ENCODE data around the gene FCGR1A. TPM values are rescaled to one million over a fixed set of nuclear protein-coding genes. Genes with fewer than 3 reads are reported as not detected.
"Not testable (repeated sequence)": the region's sequence is repeated elsewhere in the genome, so short reads cannot be mapped to it uniquely, and the experiment has no call there.

Gene FCGR1A
- total and polyA plus RNA-seq, 2 experiments from 2014 or later = 0.07 to 0.52 TPM

GRCh38 chr1:149747359-149748143, 34.9 kb upstream of the FCGR1A start:
- not testable (repeated sequence) for H3K36me3 ChIP-seq (replicated peaks; ENCODE audit: insufficient read depth, low read depth); H2AFZ ChIP-seq; H3K27me3 ChIP-seq; H3K9me3 ChIP-seq (ENCODE audit: low read depth); DNase-seq (ENCODE audit: low spot score); H3K4me1 ChIP-seq (ENCODE audit: insufficient read depth); H3K27ac ChIP-seq; H3K4me3 ChIP-seq; H3K79me2 ChIP-seq; H3K9me2 ChIP-seq (replicated peaks; ENCODE audit: insufficient read depth); H4K20me1 ChIP-seq (ENCODE audit: insufficient read depth, poor library complexity, severe bottlenecking)
- peak overlapping the region; percentile 49 for H3K4me2 ChIP-seq
- WGBS (ENCODE audit: low lambda C conversion rate, missing lambda C conversion rate) = 6% methylated on average over 28 of the region's 40 CpGs
- peak; percentile 53 for TF ChIP-seq EZH2 (IDR thresholded peaks at IDR 0.05; ENCODE audit: borderline replicate concordance)

GRCh38 chr1:149748144-149748500, 34.4 kb upstream of the FCGR1A start:
- not testable (repeated sequence) for H3K4me3 ChIP-seq; H4K20me1 ChIP-seq (ENCODE audit: insufficient read depth, poor library complexity, severe bottlenecking); H3K4me1 ChIP-seq (ENCODE audit: insufficient read depth); H3K27me3 ChIP-seq; H3K79me2 ChIP-seq; H3K36me3 ChIP-seq (replicated peaks; ENCODE audit: insufficient read depth, low read depth); H3K9me2 ChIP-seq (replicated peaks; ENCODE audit: insufficient read depth); H3K27ac ChIP-seq; DNase-seq (ENCODE audit: low spot score); H3K9me3 ChIP-seq (ENCODE audit: low read depth); H2AFZ ChIP-seq
- 31% methylated on average over 7 of the region's 8 CpGs for WGBS (ENCODE audit: low lambda C conversion rate, missing lambda C conversion rate)
- peak overlapping the region; percentile 49 for H3K4me2 ChIP-seq

- not testable (repeated sequence) for H3K4me1 ChIP-seq (ENCODE audit: insufficient read depth); H3K79me2 ChIP-seq; H3K9me3 ChIP-seq (ENCODE audit: low read depth); H4K20me1 ChIP-seq (ENCODE audit: insufficient read depth, poor library complexity, severe bottlenecking); H3K27me3 ChIP-seq; H3K36me3 ChIP-seq (replicated peaks; ENCODE audit: insufficient read depth, low read depth); H3K4me3 ChIP-seq; DNase-seq (ENCODE audit: low spot score); H2AFZ ChIP-seq; H3K27ac ChIP-seq; H3K4me2 ChIP-seq; H3K9me2 ChIP-seq (replicated peaks; ENCODE audit: insufficient read depth)
- 81% methylated on average over 1 of the region's 2 CpGs for WGBS (ENCODE audit: low lambda C conversion rate, missing lambda C conversion rate)
Observed at GRCh38 chr1:149750562-149750961, 31.9 kb upstream of the FCGR1A start.

GRCh38 chr1:149752186-149752585, 30.3 kb upstream of the FCGR1A start:
- 100% methylated on average over 1 of the region's 1 CpG for WGBS (ENCODE audit: low lambda C conversion rate, missing lambda C conversion rate)
- not testable (repeated sequence) for H3K9me3 ChIP-seq (ENCODE audit: low read depth); DNase-seq (ENCODE audit: low spot score); H3K4me1 ChIP-seq (ENCODE audit: insufficient read depth); H3K79me2 ChIP-seq; H3K27me3 ChIP-seq; H3K4me2 ChIP-seq; H3K9me2 ChIP-seq (replicated peaks; ENCODE audit: insufficient read depth); H4K20me1 ChIP-seq (ENCODE audit: insufficient read depth, poor library complexity, severe bottlenecking); H3K4me3 ChIP-seq; H3K27ac ChIP-seq; H3K36me3 ChIP-seq (replicated peaks; ENCODE audit: insufficient read depth, low read depth); H2AFZ ChIP-seq

- DNase-seq (ENCODE audit: low spot score); H3K27me3 ChIP-seq; H3K27ac ChIP-seq; H3K9me2 ChIP-seq (replicated peaks; ENCODE audit: insufficient read depth); H3K79me2 ChIP-seq; H3K36me3 ChIP-seq (replicated peaks; ENCODE audit: insufficient read depth, low read depth); H3K4me1 ChIP-seq (ENCODE audit: insufficient read depth); H3K4me2 ChIP-seq; H3K4me3 ChIP-seq; H3K9me3 ChIP-seq (ENCODE audit: low read depth); H2AFZ ChIP-seq; H4K20me1 ChIP-seq (ENCODE audit: insufficient read depth, poor library complexity, severe bottlenecking): not testable (repeated sequence)
- 50% methylated on average over 1 of the region's 2 CpGs for WGBS (ENCODE audit: low lambda C conversion rate, missing lambda C conversion rate)
Observed at GRCh38 chr1:149753466-149753865, 29.0 kb upstream of the FCGR1A start.

- H3K79me2 ChIP-seq; H3K4me3 ChIP-seq; H3K9me3 ChIP-seq (ENCODE audit: low read depth); H3K27me3 ChIP-seq; H2AFZ ChIP-seq; H3K27ac ChIP-seq; H3K4me2 ChIP-seq; H3K4me1 ChIP-seq (ENCODE audit: insufficient read depth); H4K20me1 ChIP-seq (ENCODE audit: insufficient read depth, poor library complexity, severe bottlenecking); H3K36me3 ChIP-seq (replicated peaks; ENCODE audit: insufficient read depth, low read depth); DNase-seq (ENCODE audit: low spot score); H3K9me2 ChIP-seq (replicated peaks; ENCODE audit: insufficient read depth): not testable (repeated sequence)
- WGBS (ENCODE audit: low lambda C conversion rate, missing lambda C conversion rate) = 63% methylated on average over 2 of the region's 2 CpGs
Observed at GRCh38 chr1:149755294-149755693, 27.2 kb upstream of the FCGR1A start.

- not testable (repeated sequence) for H3K36me3 ChIP-seq (replicated peaks; ENCODE audit: insufficient read depth, low read depth); DNase-seq (ENCODE audit: low spot score); H4K20me1 ChIP-seq (ENCODE audit: insufficient read depth, poor library complexity, severe bottlenecking); H3K9me2 ChIP-seq (replicated peaks; ENCODE audit: insufficient read depth); H3K4me1 ChIP-seq (ENCODE audit: insufficient read depth); H3K79me2 ChIP-seq; H3K9me3 ChIP-seq (ENCODE audit: low read depth); H3K4me2 ChIP-seq; H3K27ac ChIP-seq; H2AFZ ChIP-seq; H3K27me3 ChIP-seq; H3K4me3 ChIP-seq
- 79% methylated on average over 2 of the region's 2 CpGs for WGBS (ENCODE audit: low lambda C conversion rate, missing lambda C conversion rate)
Observed at GRCh38 chr1:149762294-149762693, 20.2 kb upstream of the FCGR1A start.

- H3K9me3 ChIP-seq (ENCODE audit: low read depth) = not testable (repeated sequence)
Observed at GRCh38 chr1:149764087-149764800, 18.2 kb upstream of the FCGR1A start.

GRCh38 chr1:149766241-149766640, 16.3 kb upstream of the FCGR1A start:
- H3K36me3 ChIP-seq (replicated peaks; ENCODE audit: insufficient read depth, low read depth); H3K4me2 ChIP-seq; H2AFZ ChIP-seq; H3K9me2 ChIP-seq (replicated peaks; ENCODE audit: insufficient read depth); H4K20me1 ChIP-seq (ENCODE audit: insufficient read depth, poor library complexity, severe bottlenecking); H3K4me1 ChIP-seq (ENCODE audit: insufficient read depth); H3K4me3 ChIP-seq; H3K27me3 ChIP-seq; H3K27ac ChIP-seq; DNase-seq (ENCODE audit: low spot score); H3K79me2 ChIP-seq; H3K9me3 ChIP-seq (ENCODE audit: low read depth): not testable (repeated sequence)
- WGBS (ENCODE audit: low lambda C conversion rate, missing lambda C conversion rate) = 86% methylated on average over 1 of the region's 1 CpG

More at GRCh38 chr1:149764087-149764800, 18.2 kb upstream of the FCGR1A start:
- not testable (repeated sequence) for H3K4me2 ChIP-seq; H3K79me2 ChIP-seq; H3K9me2 ChIP-seq (replicated peaks; ENCODE audit: insufficient read depth); H3K27ac ChIP-seq; DNase-seq (ENCODE audit: low spot score); H3K4me3 ChIP-seq; H2AFZ ChIP-seq; H4K20me1 ChIP-seq (ENCODE audit: insufficient read depth, poor library complexity, severe bottlenecking); H3K36me3 ChIP-seq (replicated peaks; ENCODE audit: insufficient read depth, low read depth); H3K4me1 ChIP-seq (ENCODE audit: insufficient read depth); H3K27me3 ChIP-seq
- WGBS (ENCODE audit: low lambda C conversion rate, missing lambda C conversion rate) = 100% methylated on average over 1 of the region's 1 CpG
